HepG2 (cell line): ENCODE measurements around the gene CEBPA. TPM values are rescaled to one million over a fixed set of nuclear protein-coding genes. Genes with fewer than 3 reads are reported as not detected.

Experiments used
- CBX1 ChIP-seq: IDR thresholded peaks from one replicate; pipeline ENCODE4 v1.6.1; 2016; ENCODE audit warnings: antibody characterized with exemption, low read depth
- CEBPG ChIP-seq: IDR thresholded peaks from 2 replicates; pipeline ENCODE4 v1.6.1; 2016
- FOSL2 ChIP-seq: sonication (generic); formaldehyde crosslinking; IDR thresholded peaks from 2 replicates; pipeline ENCODE4 v1.4.0; 2020; ENCODE audit warnings: missing genetic modification reagents
- FOXM1 ChIP-seq: sonication (generic); formaldehyde crosslinking; IDR thresholded peaks from 2 replicates; pipeline ENCODE4 v1.5.0; 2020; ENCODE audit warnings: missing genetic modification reagents
- FOXO4 ChIP-seq: sonication (generic); formaldehyde crosslinking; conservative IDR thresholded peaks from 2 replicates; pipeline ENCODE4 v1.8.1; 2023; ENCODE audit warnings: missing genetic modification reagents
- GATAD2A ChIP-seq: IDR thresholded peaks from 2 replicates; pipeline ENCODE4 v1.6.1; 2016
- MLXIP ChIP-seq: sonication (generic); formaldehyde crosslinking; IDR thresholded peaks from 2 replicates; pipeline ENCODE4 v1.9.0; 2021; ENCODE audit warnings: missing genetic modification reagents, borderline replicate concordance
- PAF1 ChIP-seq: IDR thresholded peaks from 2 replicates; pipeline ENCODE4 v1.6.1; 2016; ENCODE audit warnings: missing genetic modification reagents, missing compliant biosample characterization
- RBAK ChIP-seq: sonication (generic); formaldehyde crosslinking; IDR thresholded peaks from 2 replicates; pipeline ENCODE4 v1.5.1; 2020; ENCODE audit warnings: mild to moderate bottlenecking, missing genetic modification reagents
- RBM39 ChIP-seq: fragments of 200-400 bp; formaldehyde crosslinking; IDR thresholded peaks from one replicate; pipeline ENCODE4 v1.6.1; 2018; ENCODE audit warnings: antibody characterized with exemption, mild to moderate bottlenecking, low read depth, low read length; ENCODE audit not compliant: poor library complexity, severe bottlenecking
- RCOR2 ChIP-seq: IDR thresholded peaks from 2 replicates; pipeline ENCODE4 v1.6.1; 2016; ENCODE audit warnings: missing biosample characterization, missing genetic modification reagents
- RFXANK ChIP-seq: IDR thresholded peaks from 2 replicates; pipeline ENCODE4 v1.6.1; 2016
- SIX1 ChIP-seq: sonication (generic); formaldehyde crosslinking; IDR thresholded peaks from 2 replicates; pipeline ENCODE4 v1.4.0; 2020; ENCODE audit warnings: missing genetic modification reagents, borderline replicate concordance
- TGIF2 ChIP-seq: IDR thresholded peaks from 2 replicates; pipeline ENCODE4 v1.6.1; 2016; ENCODE audit warnings: control low read depth, missing compliant biosample characterization
- TSC22D2 ChIP-seq: sonication (generic); formaldehyde crosslinking; IDR thresholded peaks from 2 replicates; pipeline ENCODE4 v1.5.1; 2020; ENCODE audit warnings: missing genetic modification reagents, mild to moderate bottlenecking, borderline replicate concordance
- ZBTB14 ChIP-seq: sonication (generic); formaldehyde crosslinking; IDR thresholded peaks from 2 replicates; pipeline ENCODE4 v1.4.0; 2020; ENCODE audit warnings: missing genetic modification reagents
- ZBTB42 ChIP-seq: sonication (generic); formaldehyde crosslinking; IDR thresholded peaks from 2 replicates; pipeline ENCODE4 v1.5.0; 2020; ENCODE audit warnings: mild to moderate bottlenecking, missing genetic modification reagents
- ZBTB43 ChIP-seq: sonication (generic); formaldehyde crosslinking; conservative IDR thresholded peaks from 2 replicates; pipeline ENCODE4 v1.4.0; 2020; ENCODE audit warnings: missing genetic modification reagents
- ZFP62 ChIP-seq: sonication (generic); formaldehyde crosslinking; IDR thresholded peaks from 2 replicates; pipeline ENCODE4 v1.4.0; 2020; ENCODE audit warnings: missing genetic modification reagents
- ZNF441 ChIP-seq: sonication (generic); formaldehyde crosslinking; IDR thresholded peaks from 2 replicates; pipeline ENCODE4 v1.7.0; 2021; ENCODE audit warnings: missing genetic modification reagents, borderline replicate concordance
- ZNF552 ChIP-seq: sonication (generic); formaldehyde crosslinking; IDR thresholded peaks from 2 replicates; pipeline ENCODE4 v1.9.0; 2022; ENCODE audit warnings: missing genetic modification reagents, mild to moderate bottlenecking, borderline replicate concordance
- ZNF746 ChIP-seq: sonication (generic); formaldehyde crosslinking; IDR thresholded peaks from 2 replicates; pipeline ENCODE4 v1.8.0; 2022; ENCODE audit warnings: mild to moderate bottlenecking, missing genetic modification reagents
- polyA plus RNA-seq, 8 experiments: library from polyadenylated mRNA; depleted of rRNA in 3 of 8; stranded (reverse) in 7 of 8; unstranded in 1 of 8; fragments of >200 nt; fragmentation: Illumina TruSeq in 4 of 8; extraction: Trizol in 4 of 8; gene quantifications; 2 replicates each; pipeline versions ENCODE4 v1.2.1 to v1.2.3, GENCODE V29; 2011 to 2016; ENCODE audit warnings: low read depth in 4 of 8, missing spikeins in 1 of 8, mixed read lengths in 1 of 8; ENCODE audit not compliant: insufficient read depth in 1 of 8
- total RNA-seq, 5 experiments: library from RNA; depleted of rRNA; stranded (reverse); fragments of >200 nt; fragmentation: Illumina TruSeq; extraction: Trizol; gene quantifications; 2 replicates each; pipeline ENCODE4 v1.2.3, GENCODE V29; 2016; ENCODE audit warnings: low read depth in 1 of 5
- TF ChIP-seq, protein P1 (sequence below): sonication (generic); formaldehyde crosslinking; IDR thresholded peaks from 2 replicates; pipeline ENCODE4 v1.8.0; 2022; ENCODE audit warnings: mild to moderate bottlenecking, missing genetic modification reagents, borderline replicate concordance

CEBPA gene
- total and polyA plus RNA-seq, 2 of the 13 experiments (the other 11 are each of a cell fraction or from before 2014, with no cell fraction given), result 24.8 to 103 TPM

- TF ChIP-seq ZBTB43 (CRISPR knock-in tag) (peak; percentile 99), ZNF552 (CRISPR knock-in tag) (0 out of 2 replicates have a peak, but pooled peaks have one; percentile 55), ZBTB14 (CRISPR knock-in tag) (no peak), RBAK (CRISPR knock-in tag) (no peak), CEBPG (CRISPR knock-in tag) (peak; percentile 27; the same call in 1 of the 2 replicates), PAF1 (CRISPR knock-in tag) (no peak), FOXO4 (CRISPR knock-in tag) (no peak), SIX1 (no peak), GATAD2A (CRISPR knock-in tag) (peak; percentile 80), ZFP62 (no peak), TGIF2 (no peak; the same call in 1 of the 2 replicates), FOXM1 (CRISPR knock-in tag) (no peak), ZNF441 (CRISPR knock-in tag) (peak; percentile 13; the same call in 1 of the 2 replicates), RFXANK (CRISPR knock-in tag) (no peak), MLXIP (no peak), ZBTB42 (CRISPR knock-in tag) (no peak), RBM39 (no peak), CBX1 (no peak), ZNF746 (CRISPR knock-in tag) (no peak), RCOR2 (peak; percentile 60; the same call in 1 of the 2 replicates), FOSL2 (peak; percentile 81), TSC22D2 (no peak)
- TF ChIP-seq, protein P1, sequence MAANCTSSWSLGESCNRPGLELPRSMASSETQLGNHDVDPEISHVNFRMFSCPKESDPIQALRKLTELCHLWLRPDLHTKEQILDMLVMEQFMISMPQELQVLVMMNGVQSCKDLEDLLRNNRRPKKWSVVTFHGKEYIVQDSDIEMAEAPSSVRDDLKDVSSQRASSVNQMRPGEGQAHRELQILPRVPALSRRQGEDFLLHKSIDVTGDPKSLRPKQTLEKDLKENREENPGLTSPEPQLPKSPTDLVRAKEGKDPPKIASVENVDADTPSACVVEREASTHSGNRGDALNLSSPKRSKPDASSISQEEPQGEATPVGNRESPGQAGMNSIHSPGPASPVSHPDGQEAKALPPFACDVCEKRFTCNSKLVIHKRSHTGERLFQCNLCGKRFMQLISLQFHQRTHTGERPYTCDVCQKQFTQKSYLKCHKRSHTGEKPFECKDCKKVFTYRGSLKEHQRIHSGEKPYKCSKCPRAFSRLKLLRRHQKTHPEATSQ (CRISPR knock-in tag), result no peak
These were observed 28.3 kb downstream of the CEBPA start (continued) for GRCh38 chr19:33273881-33274662.
